Measurements from ENCODE around the gene PEAR1.

Gene PEAR1

DNA sequence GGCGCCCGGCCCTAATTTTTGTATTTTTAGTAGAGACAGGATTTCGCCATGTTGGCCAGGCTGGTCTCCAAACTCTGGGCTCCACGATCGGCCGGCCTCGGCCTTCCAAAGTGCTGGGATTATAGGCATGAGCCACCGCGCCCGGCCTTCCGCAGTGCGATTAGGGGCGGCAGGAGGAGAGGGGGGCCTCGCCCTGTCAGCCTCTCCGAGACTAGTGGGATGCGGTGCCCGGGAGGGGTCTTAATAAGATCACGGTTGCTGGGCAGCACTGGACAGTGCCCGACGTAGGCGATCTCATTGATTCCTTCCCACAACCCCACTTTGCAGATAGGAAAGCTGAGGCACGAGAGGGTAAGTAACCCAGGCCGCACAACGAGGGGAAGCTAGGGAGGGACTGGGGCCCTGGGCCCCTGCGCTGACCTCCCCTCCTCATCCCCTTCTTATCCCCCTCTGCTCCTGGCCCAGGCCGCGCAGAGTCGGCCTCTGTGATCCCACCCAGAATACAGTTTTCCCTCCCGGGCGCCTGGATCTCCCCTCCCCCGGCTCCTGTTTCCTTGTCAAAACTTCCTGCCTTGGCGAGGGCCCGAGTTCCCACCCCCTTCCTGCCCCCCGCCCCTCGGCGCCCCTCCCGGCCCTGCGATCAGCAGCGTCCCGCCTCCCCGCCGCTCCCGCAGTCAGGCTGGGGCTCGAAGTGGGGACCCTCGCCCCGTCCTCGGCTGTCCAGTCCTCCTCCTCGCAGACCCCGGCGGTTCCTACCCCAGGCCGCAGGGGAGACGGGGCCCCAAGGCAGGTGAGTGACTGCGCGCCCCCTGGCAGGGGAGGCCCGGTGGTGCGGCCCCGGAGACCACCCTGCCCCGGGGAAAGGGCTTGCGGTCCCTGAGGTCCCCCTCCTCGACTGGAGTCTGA lies at the start of gene PEAR1:
PEAR1 (plus strand) TSS at position 671 of the 906 bp plus-strand sequence. CDS start 10,209 bp downstream, outside the sequence.
- no peak for DNase-seq

- DNase-seq: no peak
These were observed 49.4 kb upstream of the PEAR1 start for GRCh38 chr1:156844102-156844501.

DNA sequence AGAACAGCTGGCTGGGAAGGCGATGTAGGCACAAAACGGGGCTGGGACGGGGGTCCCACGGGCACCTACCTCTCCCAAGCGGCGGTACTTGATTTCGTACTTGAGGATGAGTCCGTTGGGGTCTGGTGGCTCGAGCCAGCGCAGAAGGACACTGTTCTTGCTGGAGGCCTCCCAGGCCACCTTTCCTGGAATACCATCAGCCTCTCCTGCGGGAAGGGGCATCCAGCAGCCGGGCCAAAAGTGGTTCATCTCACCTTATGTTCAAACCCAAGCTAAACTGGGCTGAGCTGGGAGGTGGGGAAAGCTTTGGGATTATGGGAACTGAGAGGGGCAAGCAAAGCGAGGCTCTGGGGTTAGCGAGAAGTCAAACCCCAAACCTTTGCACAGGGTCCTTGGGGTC lies 48.9 kb upstream of the PEAR1 start:
- no peak for DNase-seq

- DNase-seq: peak in 1 of 2 donors; percentile 36
These were observed 48.2 kb upstream of the PEAR1 start for GRCh38 chr1:156845055-156845952.

- DNase-seq: no peak
These were observed 47.5 kb upstream of the PEAR1 start for GRCh38 chr1:156845953-156846545.

DNA sequence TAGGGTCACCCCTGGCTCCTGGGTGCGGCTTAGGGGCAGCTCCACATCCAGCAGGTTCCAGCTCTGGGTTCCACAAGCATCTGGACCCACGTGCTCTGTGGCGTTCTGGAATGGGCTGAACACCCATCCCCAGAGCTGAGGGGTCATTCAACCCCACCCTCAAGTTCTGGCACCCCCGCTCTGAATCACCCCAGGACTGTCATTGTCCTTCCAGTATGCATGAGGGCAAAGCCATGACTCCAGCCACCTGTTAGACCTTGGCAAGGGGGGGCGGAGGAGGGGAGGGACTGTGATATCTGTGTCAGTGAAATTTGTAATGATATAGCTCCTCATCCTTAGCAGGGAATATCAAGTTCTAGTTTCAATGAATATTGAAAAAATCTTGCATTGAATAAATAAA lies 46.9 kb upstream of the PEAR1 start:
- DNase-seq: no peak

DNA sequence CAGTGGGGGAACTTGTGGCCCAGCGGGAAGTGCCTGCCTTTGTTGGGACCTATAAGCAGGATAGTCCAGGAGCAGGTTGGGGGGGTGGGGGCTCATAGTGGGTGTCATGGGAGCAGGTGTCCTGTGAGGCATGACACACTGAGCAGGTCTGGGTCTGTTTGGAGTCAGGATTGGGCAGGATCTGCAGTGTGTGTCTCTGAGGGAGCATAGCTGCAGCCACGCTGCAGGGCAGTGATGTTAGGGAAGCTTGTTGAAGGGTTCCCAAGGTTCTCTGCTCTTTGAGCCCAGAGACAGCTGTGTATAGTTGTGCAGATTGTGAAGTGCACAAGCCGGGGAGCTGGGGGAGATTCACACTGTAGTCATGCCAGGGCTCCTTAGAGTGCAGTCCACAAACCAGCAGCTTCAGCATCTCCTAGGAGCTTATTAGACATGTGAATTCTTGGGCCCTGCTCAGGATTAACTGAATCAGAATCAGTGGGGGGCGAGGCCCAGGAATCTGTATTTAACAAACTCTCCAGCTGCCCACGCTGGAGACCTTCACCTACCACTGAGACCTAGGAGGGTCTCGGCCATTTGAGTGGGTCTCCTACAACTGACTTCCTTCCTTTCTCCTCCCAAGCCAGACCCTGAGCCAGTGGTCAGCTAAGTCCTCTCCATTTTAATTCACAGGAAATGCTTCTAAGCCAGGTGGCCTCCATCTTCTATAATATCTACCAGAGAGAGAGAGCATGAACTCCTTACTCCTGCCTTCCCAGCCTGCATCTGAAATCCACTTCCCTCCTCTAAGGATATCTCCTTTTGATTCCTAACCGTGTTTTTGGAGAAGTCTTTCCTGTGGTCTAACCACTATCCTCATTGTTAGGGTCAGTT lies 45.7 kb upstream of the PEAR1 start:
- DNase-seq: no peak

GRCh38 chr1:156848461-156849150 lies 44.9 kb upstream of the PEAR1 start:
- DNase-seq: peak; percentile 37 to 61

GRCh38 chr1:156849151-156849496 lies 44.4 kb upstream of the PEAR1 start:
- no peak for DNase-seq

GRCh38 chr1:156851779-156852417 lies 41.6 kb upstream of the PEAR1 start:
- DNase-seq: no peak

GRCh38 chr1:156852418-156852874 lies 41.1 kb upstream of the PEAR1 start:
- DNase-seq: no peak

- DNase-seq: no peak
These were observed 39.8 kb upstream of the PEAR1 start for GRCh38 chr1:156853761-156854160.

GRCh38 chr1:156854634-156855033 lies 38.9 kb upstream of the PEAR1 start:
- no peak for DNase-seq

DNA sequence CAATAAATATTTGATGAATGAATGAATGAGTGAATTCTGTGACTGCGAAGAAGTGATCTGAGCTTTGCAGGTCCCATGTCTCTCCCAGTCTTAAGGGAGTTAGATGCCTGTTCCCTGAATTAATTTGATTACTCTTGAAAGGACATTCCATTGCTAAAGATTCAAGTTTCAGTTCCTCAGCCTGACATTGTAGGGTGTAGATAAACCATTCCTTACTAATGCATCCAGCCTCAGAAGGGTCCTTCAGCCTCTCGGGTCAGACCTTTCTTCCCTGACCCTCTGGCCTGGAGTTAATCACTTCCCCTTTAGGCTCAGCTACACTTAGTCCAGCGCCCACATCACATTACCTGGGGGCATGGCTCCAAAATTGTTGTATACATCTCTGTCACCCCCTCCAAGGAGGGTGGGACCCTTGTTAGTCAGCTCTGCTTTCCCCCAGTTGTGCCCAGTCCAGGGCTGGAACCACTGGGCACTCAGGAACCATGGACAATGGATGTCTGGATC lies 37.2 kb upstream of the PEAR1 start:
- no peak for DNase-seq

- no peak for DNase-seq
These were observed 36.0 kb upstream of the PEAR1 start for GRCh38 chr1:156857532-156857931.

GRCh38 chr1:156858555-156858956 lies 35.0 kb upstream of the PEAR1 start:
- DNase-seq: no peak

DNA sequence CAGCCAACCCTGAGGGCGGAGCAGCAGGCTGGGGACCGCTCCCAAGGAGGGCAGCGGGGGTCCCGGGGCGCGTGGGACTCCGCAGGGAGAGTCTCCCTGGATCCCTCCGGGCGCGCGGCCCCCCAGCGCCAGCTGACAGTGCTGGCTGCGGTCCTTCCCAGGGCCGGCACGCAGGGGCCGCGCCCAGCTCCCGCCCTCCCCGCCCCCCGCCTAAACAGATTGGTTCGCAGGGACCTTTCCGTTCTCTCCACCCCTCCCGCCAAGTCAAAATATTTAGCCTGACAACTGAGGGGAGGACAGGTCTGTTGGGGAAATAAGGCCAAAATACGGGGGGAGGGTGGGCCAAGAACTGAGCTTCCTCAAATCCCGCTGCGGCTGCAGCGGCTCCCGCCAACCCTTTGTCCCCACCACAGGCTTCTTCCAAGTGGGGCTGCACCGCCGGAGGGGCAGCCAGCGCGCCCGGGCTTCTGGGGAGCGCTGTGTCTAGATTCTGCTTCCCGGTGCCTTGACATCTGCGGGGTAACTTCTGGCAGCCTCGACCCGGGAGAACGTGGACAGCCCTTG lies 34.5 kb upstream of the PEAR1 start, which contains the start of gene INSRR:
INSRR (minus strand) TSS at position 159 of the 564 bp plus-strand sequence. CDS start 496 bp downstream, outside the sequence.
- DNase-seq: no peak

GRCh38 chr1:156859523-156860112 lies 33.9 kb upstream of the PEAR1 start:
- DNase-seq: no peak

DNA sequence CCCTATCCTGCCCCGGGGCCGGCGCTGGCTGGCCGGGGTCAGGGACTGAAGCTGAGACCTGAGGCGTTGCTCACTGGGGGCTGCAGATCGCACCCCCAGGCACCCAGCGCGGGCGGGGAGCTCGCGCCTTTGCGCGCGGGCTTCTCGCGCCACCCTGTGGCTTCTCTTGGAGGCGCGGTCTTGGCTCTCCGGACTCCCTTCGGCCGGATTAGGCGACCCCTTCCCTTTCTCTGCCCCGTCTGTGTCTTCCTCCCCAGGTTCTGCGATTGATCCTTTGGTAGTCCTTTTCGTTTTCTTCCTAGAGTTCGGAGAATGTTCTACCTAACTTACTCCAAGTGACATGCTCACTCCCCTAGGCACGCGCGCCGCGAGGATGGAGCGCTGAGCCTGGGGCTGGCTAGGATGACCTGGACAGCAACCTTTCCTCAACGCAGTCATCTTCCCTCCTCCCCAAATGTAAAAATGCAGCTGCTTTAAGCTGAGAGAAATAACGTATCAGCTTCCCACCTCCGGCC lies 33.3 kb upstream of the PEAR1 start:
- peak; percentile 56 to 62 for DNase-seq

All from stimulated activated CD4-positive, alpha-beta T cell treated with anti-CD3 and anti-CD28 coated beads, Interleukin-2, amount 100 ng/mL, for 48 hours (primary cell).